Rectal smooth muscle tissue (tissue), 1 donor: ENCODE results near the gene LOXL4.

Source experiments
- H3K27ac ChIP-seq: one replicate; pipeline ENCODE4 v1.7.0; 2013; ENCODE audit warnings: low read depth, low read length, inconsistent platforms
- H3K27me3 ChIP-seq: one replicate; pipeline ENCODE4 v1.7.0; 2013; ENCODE audit warnings: low read length; ENCODE audit not compliant: control insufficient read depth, insufficient read depth
- H3K36me3 ChIP-seq: one replicate; pipeline ENCODE4 v1.7.0; 2013; ENCODE audit warnings: low read length; ENCODE audit not compliant: control insufficient read depth, insufficient read depth
- H3K4me1 ChIP-seq: one replicate; pipeline ENCODE4 v1.7.0; 2013; ENCODE audit warnings: low read length; ENCODE audit not compliant: control insufficient read depth, insufficient read depth
- H3K4me3 ChIP-seq: one replicate; pipeline ENCODE4 v1.7.0; 2013; ENCODE audit warnings: low read length
- H3K9ac ChIP-seq: one replicate; pipeline ENCODE4 v1.7.0; 2013; ENCODE audit warnings: low read length

LOXL4 gene

DNA sequence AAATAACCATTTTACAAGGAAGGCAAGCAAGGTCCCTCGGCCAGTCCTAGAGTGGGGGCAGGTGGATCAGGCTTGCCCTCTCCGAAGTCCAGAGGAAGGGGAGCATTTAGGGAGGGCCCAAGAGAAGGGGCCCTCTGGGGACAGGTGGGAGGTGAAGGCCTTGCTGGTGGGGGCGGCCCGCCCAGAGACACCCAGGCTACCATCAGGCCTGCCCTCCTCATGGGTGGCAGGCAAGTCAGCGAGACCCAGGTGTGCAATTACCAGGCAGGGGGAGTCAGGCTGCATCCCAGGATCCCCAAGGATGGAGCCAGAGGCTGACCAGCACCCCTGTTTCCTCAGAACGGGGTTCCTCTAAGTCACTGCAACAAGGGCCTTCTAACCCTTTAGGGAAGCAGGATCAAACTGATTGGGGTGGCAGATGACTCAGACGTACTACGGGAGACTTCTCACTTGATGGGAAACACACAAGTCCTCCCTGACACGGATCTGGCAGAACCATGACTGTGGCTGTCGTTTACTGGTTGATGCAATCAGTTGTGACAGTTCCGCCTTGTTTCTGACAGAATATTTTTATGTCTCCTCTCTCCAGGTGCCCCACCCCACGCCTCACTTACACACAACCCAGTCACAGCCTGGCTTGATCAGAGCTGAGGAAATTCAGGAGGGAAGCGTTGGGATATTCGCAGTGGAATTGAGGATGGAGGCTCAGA lies 8.2 kb downstream of the LOXL4 start:
- H3K9ac ChIP-seq: no peak overlapping the region
- H3K27ac ChIP-seq: no peak overlapping the region

GRCh38 chr10:98258683-98259454 lies 9.1 kb downstream of the LOXL4 start:
- Histone ChIP-seq H3K36me3 (no peaks in the 10 kb centered on the region), H3K4me1 (no peaks in the 10 kb centered on the region), H3K27ac (no peak overlapping the region), H3K9ac (no peak overlapping the region), H3K27me3 (no peaks in the 10 kb centered on the region), H3K4me3 (no peak overlapping the region)

More for the DNA sequence above, 8.2 kb downstream of the LOXL4 start:
- Histone ChIP-seq H3K36me3 (no peaks in the 10 kb centered on the region), H3K4me3 (no peak overlapping the region), H3K4me1 (no peaks in the 10 kb centered on the region), H3K27me3 (no peaks in the 10 kb centered on the region)

- Histone ChIP-seq H3K9ac (no peak overlapping the region), H3K27me3 (no peaks in the 10 kb centered on the region), H3K36me3 (no peaks in the 10 kb centered on the region), H3K27ac (no peak overlapping the region), H3K4me1 (no peaks in the 10 kb centered on the region), H3K4me3 (no peak overlapping the region)
Measured at GRCh38 chr10:98257961-98258360, 10.0 kb downstream of the LOXL4 start.

DNA sequence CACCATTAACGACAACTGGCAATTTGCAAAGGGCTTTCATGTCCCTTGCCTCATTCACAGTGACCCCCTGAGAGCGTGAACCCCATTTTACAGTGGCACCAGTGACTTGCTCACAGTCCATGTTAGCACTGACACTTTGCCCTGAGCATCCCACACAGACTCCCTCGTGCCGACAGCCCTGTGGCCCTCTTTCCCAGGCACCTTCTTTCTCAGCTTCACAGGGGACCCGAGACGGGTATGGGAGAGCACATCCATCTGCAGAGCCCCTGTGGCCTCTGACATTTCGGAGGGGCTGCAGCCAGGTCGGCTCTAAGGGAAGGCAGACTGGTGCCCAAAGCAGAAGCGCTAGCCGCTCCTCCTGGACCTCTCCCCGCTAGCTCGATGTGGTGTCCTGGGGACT lies 10.8 kb downstream of the LOXL4 start:
- Histone ChIP-seq H3K4me3 (no peak overlapping the region), H3K27ac (no peak overlapping the region), H3K27me3 (no peaks in the 10 kb centered on the region), H3K9ac (no peak overlapping the region), H3K4me1 (no peaks in the 10 kb centered on the region), H3K36me3 (no peaks in the 10 kb centered on the region)

DNA sequence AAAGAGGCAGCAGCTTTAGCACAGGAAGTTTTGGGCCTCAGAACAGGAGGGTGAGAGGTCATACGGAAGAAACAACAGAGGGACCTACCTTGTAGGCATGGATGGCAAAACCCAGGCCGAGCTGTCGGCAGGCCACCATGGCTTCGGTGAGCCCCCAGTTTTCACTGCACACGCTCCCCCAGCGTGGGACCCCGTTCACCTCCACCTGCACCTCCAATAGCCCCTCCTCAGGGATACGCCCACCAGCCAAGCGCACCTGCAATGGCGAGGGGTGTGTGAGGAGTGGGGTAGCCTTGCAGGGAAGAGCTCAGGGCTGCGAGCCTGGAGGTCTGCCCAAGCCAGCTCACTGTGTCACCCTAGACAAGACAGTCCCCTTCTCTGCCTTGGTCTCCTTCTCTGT lies 11.3 kb downstream of the LOXL4 start:
- no peak overlapping the region for H3K9ac ChIP-seq
- H3K27ac ChIP-seq: no peak overlapping the region
- H3K36me3 ChIP-seq: no peaks in the 10 kb centered on the region
- no peak overlapping the region for H3K4me3 ChIP-seq
- no peaks in the 10 kb centered on the region for H3K4me1 ChIP-seq
- no peaks in the 10 kb centered on the region for H3K27me3 ChIP-seq

DNA sequence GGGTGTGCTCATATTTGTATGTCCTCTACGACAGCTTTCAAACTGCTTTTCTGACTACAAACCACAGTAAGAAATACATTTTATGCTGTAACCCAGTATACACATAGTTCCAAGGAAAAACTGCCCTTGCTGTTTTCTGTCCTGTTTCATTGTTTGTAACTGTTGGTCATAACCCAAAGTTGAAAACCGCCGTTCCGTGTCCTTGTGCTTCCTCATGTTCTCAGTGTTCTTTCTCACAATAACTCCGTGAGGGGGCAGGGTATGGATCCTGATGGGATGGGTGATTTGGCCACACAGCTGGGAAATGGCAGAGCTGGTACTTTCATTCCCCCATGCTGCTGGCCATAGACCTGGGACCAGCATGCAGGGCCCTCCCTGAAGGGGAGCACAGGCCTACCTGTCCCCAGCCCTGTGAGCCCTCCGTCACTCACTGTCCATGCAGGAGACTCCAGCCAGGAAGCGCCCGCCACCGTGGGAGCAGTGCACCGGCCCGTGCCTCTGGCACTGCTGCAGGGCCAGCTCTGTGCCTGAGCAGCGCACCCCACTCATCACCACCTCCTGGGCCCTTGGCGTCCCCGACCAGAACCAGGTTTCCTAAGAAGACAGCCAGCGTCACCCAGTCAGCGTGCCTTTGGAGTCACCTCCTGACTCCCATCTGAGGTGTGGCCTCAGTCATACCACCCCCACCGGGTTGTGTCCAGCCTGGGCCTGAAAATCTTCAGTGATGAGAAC lies 12.7 kb downstream of the LOXL4 start:
- Histone ChIP-seq H3K9ac (no peak overlapping the region), H3K36me3 (no peaks in the 10 kb centered on the region), H3K4me3 (no peak overlapping the region), H3K27me3 (no peaks in the 10 kb centered on the region), H3K4me1 (no peaks in the 10 kb centered on the region), H3K27ac (no peak overlapping the region)

- H3K27ac ChIP-seq: no peak overlapping the region
- H3K27me3 ChIP-seq: no peaks in the 10 kb centered on the region
- H3K4me1 ChIP-seq: no peaks in the 10 kb centered on the region
- H3K9ac ChIP-seq: no peak overlapping the region
- no peaks in the 10 kb centered on the region for H3K36me3 ChIP-seq
- H3K4me3 ChIP-seq: no peak overlapping the region
Measured at GRCh38 chr10:98254234-98254974, 13.6 kb downstream of the LOXL4 start.

DNA sequence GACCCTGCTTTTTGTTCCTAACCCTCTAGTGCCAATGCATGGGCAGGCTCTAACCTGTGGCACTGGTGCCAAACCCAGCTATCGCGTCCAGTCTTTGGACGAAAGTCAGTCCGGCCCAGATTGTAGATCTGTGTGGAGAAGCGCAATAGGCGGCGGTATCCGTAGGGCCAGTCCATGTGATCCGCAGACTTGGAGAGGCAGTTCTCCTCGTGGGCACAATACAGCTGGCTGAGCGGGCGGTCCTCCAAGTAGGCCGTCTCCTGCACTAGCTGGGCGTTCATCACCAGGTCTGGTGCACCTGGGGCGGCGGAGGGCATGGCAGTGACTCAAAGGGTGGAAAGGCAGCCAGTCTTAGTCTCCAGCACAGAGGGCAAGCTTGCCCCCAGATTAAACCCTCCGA lies 14.5 kb downstream of the LOXL4 start:
- no peak overlapping the region for H3K4me3 ChIP-seq
- peaks cover 6% of the 10 kb centered on the region for H3K36me3 ChIP-seq
- no peak overlapping the region for H3K27ac ChIP-seq
- H3K9ac ChIP-seq: no peak overlapping the region
- H3K27me3 ChIP-seq: no peaks in the 10 kb centered on the region
- no peaks in the 10 kb centered on the region for H3K4me1 ChIP-seq

DNA sequence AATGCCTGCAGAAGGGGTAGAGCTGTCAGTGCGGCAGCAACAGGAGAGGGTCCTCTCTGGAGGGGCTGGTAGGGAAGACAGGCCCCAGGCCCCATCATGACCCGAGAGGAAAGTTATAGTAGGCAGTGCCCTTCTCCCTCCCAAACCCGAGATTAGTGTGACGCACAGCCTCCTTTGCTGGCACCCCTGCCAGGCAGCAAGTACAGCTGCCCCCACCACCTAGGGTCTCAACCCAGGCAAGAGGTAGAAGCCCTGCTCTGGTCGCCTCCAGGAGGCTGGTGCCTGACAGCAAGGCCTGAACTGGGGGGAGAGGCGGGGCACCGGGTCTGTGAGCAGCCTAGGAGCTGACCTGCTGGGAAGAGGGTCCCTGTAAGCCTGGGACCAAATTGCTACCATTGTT lies 15.5 kb downstream of the LOXL4 start:
- no peak overlapping the region for H3K9ac ChIP-seq
- no peaks in the 10 kb centered on the region for H3K4me1 ChIP-seq
- H3K4me3 ChIP-seq: no peak overlapping the region
- peaks cover 14% of the 10 kb centered on the region for H3K36me3 ChIP-seq
- H3K27ac ChIP-seq: no peak overlapping the region
- no peaks in the 10 kb centered on the region for H3K27me3 ChIP-seq

DNA sequence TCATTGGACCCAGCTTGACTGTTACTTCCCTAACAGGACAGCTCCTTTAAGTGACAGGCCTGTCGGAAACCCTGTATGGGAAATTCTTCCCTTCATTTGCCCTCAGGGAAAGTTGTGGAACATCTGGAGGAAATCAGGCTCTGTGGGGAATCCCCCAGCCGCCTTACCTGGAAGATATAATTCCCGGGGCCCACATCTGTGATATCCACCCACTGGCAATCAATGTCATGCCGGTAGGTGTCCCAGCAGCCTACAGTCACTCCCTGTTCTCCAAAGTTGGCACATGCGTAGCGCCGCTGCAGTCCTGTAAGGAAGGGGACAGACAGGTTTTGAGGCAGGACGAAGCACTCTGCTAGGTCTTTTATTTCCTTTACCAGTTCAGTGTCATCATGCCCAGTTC lies 16.6 kb downstream of the LOXL4 start:
- H3K9ac ChIP-seq: no peak overlapping the region
- H3K4me3 ChIP-seq: no peak overlapping the region
- H3K4me1 ChIP-seq: no peaks in the 10 kb centered on the region
- no peaks in the 10 kb centered on the region for H3K27me3 ChIP-seq
- H3K27ac ChIP-seq: no peak overlapping the region
- H3K36me3 ChIP-seq: peaks cover 16% of the 10 kb centered on the region

GRCh38 chr10:98249134-98249533 lies 18.9 kb downstream of the LOXL4 start:
- peaks cover 14% of the 10 kb centered on the region for H3K4me1 ChIP-seq
- H3K9ac ChIP-seq: no peak overlapping the region
- H3K4me3 ChIP-seq: no peak overlapping the region
- no peak overlapping the region for H3K27ac ChIP-seq
- peaks cover 16% of the 10 kb centered on the region for H3K36me3 ChIP-seq
- no peaks in the 10 kb centered on the region for H3K27me3 ChIP-seq

DNA sequence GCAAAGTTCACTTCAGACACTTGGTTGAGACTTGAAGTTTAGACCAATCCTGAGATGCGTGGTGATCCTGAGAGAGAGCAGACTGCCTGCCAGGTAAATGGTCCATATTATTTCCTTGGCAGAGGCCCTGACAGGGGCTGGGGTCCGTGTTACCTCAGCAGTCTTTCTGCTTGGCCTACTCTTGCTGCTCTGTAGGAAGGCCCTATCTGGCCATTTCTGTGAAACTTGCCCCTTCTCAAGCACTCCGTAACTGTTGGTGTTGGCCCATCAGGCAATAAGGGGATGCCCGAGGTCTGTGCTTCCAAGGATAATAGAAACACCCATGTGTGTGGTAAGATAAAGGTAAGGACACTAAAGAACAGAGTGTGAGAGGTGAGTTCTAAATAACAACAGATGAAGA lies 20.0 kb downstream of the LOXL4 start:
- Histone ChIP-seq H3K36me3 (peaks cover 16% of the 10 kb centered on the region), H3K27ac (no peak overlapping the region), H3K27me3 (no peaks in the 10 kb centered on the region), H3K9ac (no peak overlapping the region), H3K4me3 (no peak overlapping the region), H3K4me1 (peaks cover 17% of the 10 kb centered on the region)
